ENCODE data around the gene CLSTN1. TPM values are rescaled to one million over a fixed set of nuclear protein-coding genes. Genes with fewer than 3 reads are reported as not detected.

CLSTN1 gene
- total RNA-seq, 1 donor from 2014 or later, result 48.0 TPM

GRCh38 chr1:9689971-9690381 lies 133.8 kb downstream of the CLSTN1 start:
- Mint-ChIP-seq H3K27me3 (ENCODE audit: insufficient read depth) (no peaks in the 10 kb centered on the region), H3K9me3 (no peaks in the 10 kb centered on the region), H3K36me3 (ENCODE audit: low read depth) (peaks cover 29% of the 10 kb centered on the region), H3K27ac (peak overlapping the region; percentile 93), H3K4me3 (peak overlapping the region; percentile 91), H3K4me1 (ENCODE audit: low read depth) (peaks cover 60% of the 10 kb centered on the region)
- DNase-seq (ENCODE audit: low spot score), result no peak
- intact Hi-C loops (cut with micrococcal nuclease), result loop anchor here (1.0 kb wide), 3 partner anchors 27 to 102 kb away; partner anchors contain the start of gene TMEM201

GRCh38 chr1:9689011-9689706 lies 134.6 kb downstream of the CLSTN1 start:
- H3K36me3 Mint-ChIP-seq (ENCODE audit: low read depth), result peaks cover 25% of the 10 kb centered on the region
- H3K4me1 Mint-ChIP-seq (ENCODE audit: low read depth), result peaks cover 59% of the 10 kb centered on the region
- no peaks in the 10 kb centered on the region for H3K9me3 Mint-ChIP-seq
- H3K27ac Mint-ChIP-seq, result peak overlapping the region; percentile 70
- intact Hi-C loops (cut with micrococcal nuclease), result loop anchor here (1.0 kb wide), 3 partner anchors 28 to 101 kb away; partner anchors contain the start of gene TMEM201
- peak overlapping the region; percentile 75 for H3K4me3 Mint-ChIP-seq
- no peaks in the 10 kb centered on the region for H3K27me3 Mint-ChIP-seq (ENCODE audit: insufficient read depth)
- DNase-seq (ENCODE audit: low spot score), result peak; percentile 71

GRCh38 chr1:9688599-9688998 lies 135.2 kb downstream of the CLSTN1 start:
- H3K4me1 Mint-ChIP-seq (ENCODE audit: low read depth), result peaks cover 59% of the 10 kb centered on the region
- peak overlapping the region; percentile 70 for H3K27ac Mint-ChIP-seq
- no peaks in the 10 kb centered on the region for H3K27me3 Mint-ChIP-seq (ENCODE audit: insufficient read depth)
- peak overlapping the region; percentile 75 for H3K4me3 Mint-ChIP-seq
- intact Hi-C loops (cut with micrococcal nuclease), result no loop called here
- peaks cover 24% of the 10 kb centered on the region for H3K36me3 Mint-ChIP-seq (ENCODE audit: low read depth)
- no peak for DNase-seq (ENCODE audit: low spot score)
- no peaks in the 10 kb centered on the region for H3K9me3 Mint-ChIP-seq

- no peak for DNase-seq (ENCODE audit: low spot score)
These were observed 135.7 kb downstream of the CLSTN1 start for GRCh38 chr1:9687874-9688582.

GRCh38 chr1:9687120-9687873 lies 136.5 kb downstream of the CLSTN1 start:
- Mint-ChIP-seq H3K4me1 (ENCODE audit: low read depth) (peaks cover 60% of the 10 kb centered on the region), H3K27ac (peak overlapping the region; percentile 74), H3K27me3 (ENCODE audit: insufficient read depth) (no peaks in the 10 kb centered on the region), H3K9me3 (no peaks in the 10 kb centered on the region), H3K36me3 (ENCODE audit: low read depth) (peaks cover 21% of the 10 kb centered on the region), H3K4me3 (peak overlapping the region; percentile 75)
- intact Hi-C loops (cut with micrococcal nuclease), result loop anchor here (1.0 kb wide), 1 partner anchor 32 kb away; no protein-coding TSS in a partner anchor
- peak; percentile 43 for DNase-seq (ENCODE audit: low spot score)

More at GRCh38 chr1:9687874-9688582, 135.7 kb downstream of the CLSTN1 start:
- Mint-ChIP-seq H3K4me3 (peak overlapping the region; percentile 75), H3K36me3 (ENCODE audit: low read depth) (peaks cover 25% of the 10 kb centered on the region), H3K4me1 (ENCODE audit: low read depth) (peaks cover 60% of the 10 kb centered on the region), H3K27ac (peak overlapping the region; percentile 70), H3K9me3 (no peaks in the 10 kb centered on the region), H3K27me3 (ENCODE audit: insufficient read depth) (no peaks in the 10 kb centered on the region)
- intact Hi-C loops (cut with micrococcal nuclease), result loop anchor here (1.0 kb wide), 1 partner anchor 33 kb away; no protein-coding TSS in a partner anchor

- no peaks in the 10 kb centered on the region for H3K27me3 Mint-ChIP-seq (ENCODE audit: insufficient read depth)
- peak overlapping the region; percentile 22 for H3K27ac Mint-ChIP-seq
- no peak overlapping the region for H3K4me3 Mint-ChIP-seq
These were observed 139.0 kb downstream of the CLSTN1 start for GRCh38 chr1:9684801-9685200.

GRCh38 chr1:9680828-9681227 lies 142.9 kb downstream of the CLSTN1 start:
- DNase-seq (ENCODE audit: low spot score), result no peak
- Mint-ChIP-seq H3K27me3 (ENCODE audit: insufficient read depth) (no peaks in the 10 kb centered on the region), H3K36me3 (ENCODE audit: low read depth) (peaks cover 34% of the 10 kb centered on the region), H3K27ac (peak overlapping the region; percentile 46), H3K9me3 (no peaks in the 10 kb centered on the region), H3K4me1 (ENCODE audit: low read depth) (peaks cover 37% of the 10 kb centered on the region), H3K4me3 (no peak overlapping the region)
- intact Hi-C loops (cut with micrococcal nuclease), result no loop called here

More at GRCh38 chr1:9684801-9685200, 139.0 kb downstream of the CLSTN1 start:
- no peak for DNase-seq (ENCODE audit: low spot score)
- intact Hi-C loops (cut with micrococcal nuclease), result no loop called here
- peaks cover 14% of the 10 kb centered on the region for H3K36me3 Mint-ChIP-seq (ENCODE audit: low read depth)
- H3K4me1 Mint-ChIP-seq (ENCODE audit: low read depth), result peaks cover 48% of the 10 kb centered on the region
- H3K9me3 Mint-ChIP-seq, result no peaks in the 10 kb centered on the region

GRCh38 chr1:9680091-9680490 lies 143.7 kb downstream of the CLSTN1 start:
- no peak overlapping the region for H3K4me3 Mint-ChIP-seq
- H3K27me3 Mint-ChIP-seq (ENCODE audit: insufficient read depth), result no peaks in the 10 kb centered on the region
- intact Hi-C loops (cut with micrococcal nuclease), result no loop called here
- H3K36me3 Mint-ChIP-seq (ENCODE audit: low read depth), result peaks cover 33% of the 10 kb centered on the region
- H3K4me1 Mint-ChIP-seq (ENCODE audit: low read depth), result peaks cover 33% of the 10 kb centered on the region
- no peak overlapping the region for H3K27ac Mint-ChIP-seq
- DNase-seq (ENCODE audit: low spot score), result no peak
- H3K9me3 Mint-ChIP-seq, result no peaks in the 10 kb centered on the region

Other genes starting within 250 kb of the CLSTN1 start
- 36.7 and 38.7 TPM in 2 replicates for gene TMEM201, start 235.1 kb downstream of the CLSTN1 start, total RNA-seq
- gene PIK3CD, start 172.2 kb downstream of the CLSTN1 start, total RNA-seq, result 287 and 291 TPM in 2 replicates
- gene CTNNBIP1, start 86.3 kb upstream of the CLSTN1 start, total RNA-seq, result 5.6 and 5.9 TPM in 2 replicates
- gene LZIC, start 119.4 kb upstream of the CLSTN1 start, total RNA-seq, result 29.9 and 35.9 TPM in 2 replicates
- 5.0 and 5.8 TPM in 2 replicates for gene NMNAT1, start 119.5 kb upstream of the CLSTN1 start, total RNA-seq
- gene RBP7, start 173.3 kb upstream of the CLSTN1 start, total RNA-seq, result not detected in 2 replicates
- gene UBE4B, start 209.0 kb upstream of the CLSTN1 start, total RNA-seq, result 31.3 and 32.5 TPM in 2 replicates

All from activated T-helper 1 cell treated with anti-CD3 and anti-CD28 coated beads, Interleukin-12 subunit alpha, Interleukin-12 subunit beta, Interleukin-2, Interleukin-4 antibody, amounts not matched to agents 30 ng/mL and 10 ng/mL and 1 ng/mL, durations not matched to agents 14 hours and 24 hours and 36 hours (primary cell).